HepG2 (cell line): ENCODE data around the gene HNRNPA2B1. TPM values are rescaled to one million over a fixed set of nuclear protein-coding genes. Genes with fewer than 3 reads are reported as not detected.

ENCODE experiments used
- ATAC-seq: fragments of 200-7000 bp; cut with Tn5 transposase; 3 replicates; pipeline ENCODE4 v1.9.1; 2020; ENCODE audit warnings: mild to moderate bottlenecking, moderate library complexity
- BruUV-seq: library from RNA; stranded (reverse); fragments of 400-500 nt; replicated peaks from 2 replicates; lab custom pipeline; 2021; lab: Mats Ljungman, UMichigan
- CTCF ChIA-PET: fragments of 300-600 bp; formaldehyde crosslinking; extraction: SDS; loops from one replicate; lab custom pipeline; 2021; ENCODE audit warnings: low total read pairs, inconsistent platforms, low intra/inter-chr PET ratio; lab: Yijun Ruan, JAX
- POLR2A ChIA-PET: fragments of 350-600 bp; sonication (Branson Sonifier 250); formaldehyde crosslinking; loops from one replicate; lab custom pipeline; 2020; ENCODE audit warnings: antibody characterized with exemption, inconsistent platforms; lab: Yijun Ruan, JAX
- DNase-seq: peaks from one replicate; pipeline ENCODE4 v3.0.0-alpha.2; 2015; ENCODE audit warnings: low spot score
- FAIRE-seq: peaks from 3 replicates; lab custom pipeline; 2011; peaks lifted over from hg19 to GRCh38; lab: Jason Lieb, UNC
- H2AFZ ChIP-seq: one replicate; pipeline ENCODE4 v1.6.1; 2011; ENCODE audit warnings: low read length, inconsistent platforms
- H3K27ac ChIP-seq: fragments of 300-600 bp; 3 replicates; pipeline ENCODE4 v1.8.0; 2011; ENCODE audit warnings: mixed run types, mild to moderate bottlenecking, mixed read lengths, low read length, inconsistent platforms; ENCODE audit not compliant: insufficient read depth; ENCODE audit errors: extremely low read length
- H3K27me3 ChIP-seq, 2 experiments: fragments of 200-600 bp in 1 of 2; 2 replicates in 1 of 2; 3 replicates in 1 of 2; pipeline versions ENCODE4 v1.6.0 to v1.8.0; 2011; ENCODE audit warnings: low read length in 2 of 2, mild to moderate bottlenecking in 2 of 2, moderate library complexity in 2 of 2, inconsistent platforms in 1 of 2; ENCODE audit not compliant: insufficient read depth in 2 of 2, control insufficient read depth in 1 of 2
- H3K36me3 ChIP-seq, 2 experiments: fragments of 200-600 bp in 1 of 2; replicated peaks in 1 of 2; 2 replicates in 1 of 2; 3 replicates in 1 of 2; pipeline versions ENCODE4 v1.5.1 to v1.8.0; 2011; ENCODE audit warnings: low read length in 2 of 2, inconsistent platforms in 1 of 2; ENCODE audit not compliant: insufficient read depth in 2 of 2, control insufficient read depth in 1 of 2
- H3K4me1 ChIP-seq: 2 replicates; pipeline ENCODE4 v1.5.1; 2012; ENCODE audit warnings: low read length, inconsistent platforms; ENCODE audit not compliant: insufficient read depth
- H3K4me2 ChIP-seq: 2 replicates; pipeline ENCODE4 v1.6.0; 2011; ENCODE audit warnings: low read depth, low read length, inconsistent platforms
- H3K4me3 ChIP-seq, 3 experiments: fragments of 200-600 bp in 1 of 3; sonication (generic), shearing (Covaris generic) in 1 of 3; replicated peaks in 1 of 3; 2 replicates each; pipeline ENCODE4 v1.5.1; 2011 to 2016; ENCODE audit warnings: low read length in 3 of 3, inconsistent platforms in 2 of 3, low read depth in 2 of 3, mild to moderate bottlenecking in 2 of 3, control low read depth in 1 of 3, mixed read lengths in 1 of 3; ENCODE audit not compliant: insufficient read depth in 1 of 3
- H3K79me2 ChIP-seq: one replicate; pipeline ENCODE4 v1.6.1; 2011; ENCODE audit warnings: low read length, inconsistent platforms; ENCODE audit not compliant: insufficient read depth
- H3K9ac ChIP-seq: 2 replicates; pipeline ENCODE4 v1.6.0; 2011; ENCODE audit warnings: mild to moderate bottlenecking, low read depth, low read length, inconsistent platforms; ENCODE audit not compliant: insufficient read depth
- H3K9me3 ChIP-seq: 2 replicates; pipeline ENCODE4 v1.5.1; 2012; ENCODE audit warnings: mild to moderate bottlenecking, low read length
- H4K20me1 ChIP-seq: 2 replicates; pipeline ENCODE4 v1.6.0; 2011; ENCODE audit warnings: inconsistent platforms, mild to moderate bottlenecking, low read length, moderate library complexity; ENCODE audit not compliant: insufficient read depth
- CBX2 ChIP-seq, 2 experiments: fragments of 200-600 bp in 1 of 2; sonication (generic); formaldehyde crosslinking in 1 of 2; IDR thresholded peaks; 2 replicates each; pipeline versions ENCODE4 v1.7.0 to v1.8.1; 2018 to 2022; ENCODE audit warnings: low read depth in 2 of 2, low read length in 1 of 2, mild to moderate bottlenecking in 1 of 2, missing genetic modification reagents in 1 of 2
- CEBPG ChIP-seq: IDR thresholded peaks from 2 replicates; pipeline ENCODE4 v1.6.1; 2016
- EEA1 ChIP-seq: sonication (generic); formaldehyde crosslinking; IDR thresholded peaks from 2 replicates; pipeline ENCODE4 v1.5.1; 2020; ENCODE audit warnings: mild to moderate bottlenecking, missing genetic modification reagents, borderline replicate concordance
- FOXA1 ChIP-seq, 2 experiments: fragments of 450-650 bp in 1 of 2; sonication (generic) in 1 of 2; formaldehyde crosslinking in 1 of 2; IDR thresholded peaks; 2 replicates each; pipeline versions ENCODE4 v1.4.0 to v1.6.1; 2016 to 2020; ENCODE audit warnings: missing genetic modification reagents in 1 of 2
- MBD4 ChIP-seq: IDR thresholded peaks from 2 replicates; pipeline ENCODE4 v1.6.1; 2012; ENCODE audit warnings: low read length, inconsistent platforms, borderline replicate concordance
- MED13 ChIP-seq: sonication (generic); formaldehyde crosslinking; IDR thresholded peaks from 2 replicates; pipeline ENCODE4 v1.5.0; 2020; ENCODE audit warnings: missing genetic modification reagents
- MZF1 ChIP-seq: sonication (generic); formaldehyde crosslinking; IDR thresholded peaks from 2 replicates; pipeline ENCODE4 v1.8.1; 2023; ENCODE audit warnings: mild to moderate bottlenecking, missing genetic modification reagents, borderline replicate concordance
- PAF1 ChIP-seq: IDR thresholded peaks from 2 replicates; pipeline ENCODE4 v1.6.1; 2016; ENCODE audit warnings: missing genetic modification reagents, missing compliant biosample characterization
- POLR2A ChIP-seq, 2 experiments: IDR thresholded peaks; 2 replicates each; pipeline ENCODE4 v1.6.1; 2011; ENCODE audit warnings: low read depth in 2 of 2, low read length in 2 of 2, mild to moderate bottlenecking in 1 of 2, moderate library complexity in 1 of 2; ENCODE audit not compliant: insufficient read depth in 1 of 2
- POLR2AphosphoS2 ChIP-seq: IDR thresholded peaks from 2 replicates; pipeline ENCODE4 v1.6.1; 2011; ENCODE audit warnings: low read depth, low read length, improper control_type of control experiment
- ZBTB1 ChIP-seq: sonication (generic); formaldehyde crosslinking; IDR thresholded peaks from 2 replicates; pipeline ENCODE4 v1.4.0; 2020; ENCODE audit warnings: missing genetic modification reagents, borderline replicate concordance
- ZBTB8A ChIP-seq: sonication (generic); formaldehyde crosslinking; IDR thresholded peaks from 2 replicates; pipeline ENCODE4 v1.4.0; 2020; ENCODE audit warnings: mild to moderate bottlenecking, low read depth, missing genetic modification reagents, borderline replicate concordance
- ZNF124 ChIP-seq: sonication (generic); formaldehyde crosslinking; IDR thresholded peaks from 2 replicates; pipeline ENCODE4 v1.4.0; 2020; ENCODE audit warnings: missing genetic modification reagents
- ZNF781 ChIP-seq: sonication (generic); formaldehyde crosslinking; IDR thresholded peaks from 2 replicates; pipeline ENCODE4 v1.5.1; 2020; ENCODE audit warnings: borderline replicate concordance, mild to moderate bottlenecking, missing genetic modification reagents; ENCODE audit errors: not compliant biosample characterization
- WGBS: methylation state at CpG from one replicate; pipeline ENCODE4 v1.1.6; 2017; ENCODE audit warnings: low lambda C conversion rate; 5-methylcytosine and 5-hydroxymethylcytosine counted together
- in situ Hi-C: cut with HindIII; loops from 2 replicates; pipeline ENCODE4 v1.10.0; 2017; ENCODE audit warnings: low pct_unique_long_range_greater_than_20kb; ENCODE audit not compliant: extremely low pct_ligation_motif_present
- intact Hi-C: fragments of 100-400 bp; cut with micrococcal nuclease; formaldehyde crosslinking; loops from one replicate; pipeline ENCODE4 v1.10.0; 2022; ENCODE audit not compliant: unreplicated experiment
- polyA plus RNA-seq, 8 experiments: library from polyadenylated mRNA; depleted of rRNA in 3 of 8; stranded (reverse) in 7 of 8; unstranded in 1 of 8; fragments of >200 nt; fragmentation: Illumina TruSeq in 4 of 8; extraction: Trizol in 4 of 8; gene quantifications; 2 replicates each; pipeline versions ENCODE4 v1.2.1 to v1.2.3, GENCODE V29; 2011 to 2016; ENCODE audit warnings: low read depth in 4 of 8, missing spikeins in 1 of 8, mixed read lengths in 1 of 8; ENCODE audit not compliant: insufficient read depth in 1 of 8
- total RNA-seq, 5 experiments: library from RNA; depleted of rRNA; stranded (reverse); fragments of >200 nt; fragmentation: Illumina TruSeq; extraction: Trizol; gene quantifications; 2 replicates each; pipeline ENCODE4 v1.2.3, GENCODE V29; 2016; ENCODE audit warnings: low read depth in 1 of 5
- TF ChIP-seq, protein P1 (sequence below), 2 experiments: fragments of 450-650 bp in 1 of 2; sonication (generic) in 1 of 2; formaldehyde crosslinking; IDR thresholded peaks; 2 replicates each; pipeline versions ENCODE4 v1.5.0 to v1.8.0; 2020 to 2022; ENCODE audit warnings: mild to moderate bottlenecking in 1 of 2, missing genetic modification reagents in 1 of 2
- TF ChIP-seq, protein P2 (sequence below): sonication (generic); formaldehyde crosslinking; IDR thresholded peaks from 2 replicates; pipeline ENCODE4 v1.4.0; 2020; ENCODE audit warnings: missing genetic modification reagents, borderline replicate concordance
- TF ChIP-seq, protein P3 (sequence below): sonication (generic); formaldehyde crosslinking; conservative IDR thresholded peaks from 2 replicates; pipeline ENCODE4 v1.8.1; 2023; ENCODE audit warnings: missing genetic modification reagents

The HNRNPA2B1 gene
- total and polyA plus RNA-seq, 2 of the 13 experiments (the other 11 are each of a cell fraction or from before 2014, with no cell fraction given): 193 to 412 TPM

- Histone ChIP-seq H3K9me3 (no peaks in the 10 kb centered on the region), H3K36me3 (peaks cover 6 to 28% of the 10 kb centered on the region in 2 experiments), H2AFZ (no peak overlapping the region), H3K4me2 (no peak overlapping the region), H4K20me1 (peaks cover 62% of the 10 kb centered on the region), H3K27ac (no peak overlapping the region), H3K79me2 (peaks cover 2% of the 10 kb centered on the region), H3K27me3 (no peaks in the 10 kb centered on the region), H3K4me3 (no peak overlapping the region), H3K4me1 (peaks cover 20% of the 10 kb centered on the region), H3K9ac (no peak overlapping the region)
- FAIRE-seq: no peak
- WGBS: 95% methylated on average over 11 of the region's 11 CpGs
- intact Hi-C loops (no loop called here), in situ Hi-C loops (loop anchor here (10.0 kb wide), 1 partner anchor 93 kb away; no protein-coding TSS in a partner anchor)
- ChIA-PET POLR2A (interaction anchor here (1.9 to 3.4 kb wide), 5 partner anchors 12 to 36 kb away, joined by 5 to 40 read pairs (median 12); partner anchors contain the start of genes CBX3, HNRNPA2B1 and NFE2L3), CTCF (no interaction called here)
- peak; percentile 2 for ATAC-seq
- no TSS peak for BruUV-seq
- DNase-seq: no peak
- TF ChIP-seq MED13: no peak
- TF ChIP-seq, protein P1, sequence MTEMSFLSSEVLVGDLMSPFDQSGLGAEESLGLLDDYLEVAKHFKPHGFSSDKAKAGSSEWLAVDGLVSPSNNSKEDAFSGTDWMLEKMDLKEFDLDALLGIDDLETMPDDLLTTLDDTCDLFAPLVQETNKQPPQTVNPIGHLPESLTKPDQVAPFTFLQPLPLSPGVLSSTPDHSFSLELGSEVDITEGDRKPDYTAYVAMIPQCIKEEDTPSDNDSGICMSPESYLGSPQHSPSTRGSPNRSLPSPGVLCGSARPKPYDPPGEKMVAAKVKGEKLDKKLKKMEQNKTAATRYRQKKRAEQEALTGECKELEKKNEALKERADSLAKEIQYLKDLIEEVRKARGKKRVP (CRISPR knock-in tag; IDR thresholded peaks at IDR 0.05): peak; percentile 50 to 55; a peak in 3 of 4 replicates
- peak; percentile 62 for TF ChIP-seq CEBPG (CRISPR knock-in tag)
- TF ChIP-seq POLR2AphosphoS2: peak; percentile 98
- peak; percentile 50 to 76 for TF ChIP-seq POLR2A (IDR thresholded peaks at IDR 0.05; ENCODE audit: insufficient read depth in 1 of 2, low read depth in 2 of 2, low read length in 2 of 2)
- TF ChIP-seq EEA1 (CRISPR knock-in tag): no peak
- TF ChIP-seq PAF1 (CRISPR knock-in tag): peak; percentile 84; the same call in 1 of the 2 replicates
- no peak for TF ChIP-seq CBX2 (IDR thresholded peaks at IDR 0.05; ENCODE audit: low read depth, low read length)
- no peak for TF ChIP-seq CBX2 (CRISPR knock-in tag; IDR thresholded peaks at IDR 0.05; ENCODE audit: low read depth)
- peak; percentile 40; the same call in 1 of the 2 replicates for TF ChIP-seq ZBTB8A (CRISPR knock-in tag)
- TF ChIP-seq, protein P2, sequence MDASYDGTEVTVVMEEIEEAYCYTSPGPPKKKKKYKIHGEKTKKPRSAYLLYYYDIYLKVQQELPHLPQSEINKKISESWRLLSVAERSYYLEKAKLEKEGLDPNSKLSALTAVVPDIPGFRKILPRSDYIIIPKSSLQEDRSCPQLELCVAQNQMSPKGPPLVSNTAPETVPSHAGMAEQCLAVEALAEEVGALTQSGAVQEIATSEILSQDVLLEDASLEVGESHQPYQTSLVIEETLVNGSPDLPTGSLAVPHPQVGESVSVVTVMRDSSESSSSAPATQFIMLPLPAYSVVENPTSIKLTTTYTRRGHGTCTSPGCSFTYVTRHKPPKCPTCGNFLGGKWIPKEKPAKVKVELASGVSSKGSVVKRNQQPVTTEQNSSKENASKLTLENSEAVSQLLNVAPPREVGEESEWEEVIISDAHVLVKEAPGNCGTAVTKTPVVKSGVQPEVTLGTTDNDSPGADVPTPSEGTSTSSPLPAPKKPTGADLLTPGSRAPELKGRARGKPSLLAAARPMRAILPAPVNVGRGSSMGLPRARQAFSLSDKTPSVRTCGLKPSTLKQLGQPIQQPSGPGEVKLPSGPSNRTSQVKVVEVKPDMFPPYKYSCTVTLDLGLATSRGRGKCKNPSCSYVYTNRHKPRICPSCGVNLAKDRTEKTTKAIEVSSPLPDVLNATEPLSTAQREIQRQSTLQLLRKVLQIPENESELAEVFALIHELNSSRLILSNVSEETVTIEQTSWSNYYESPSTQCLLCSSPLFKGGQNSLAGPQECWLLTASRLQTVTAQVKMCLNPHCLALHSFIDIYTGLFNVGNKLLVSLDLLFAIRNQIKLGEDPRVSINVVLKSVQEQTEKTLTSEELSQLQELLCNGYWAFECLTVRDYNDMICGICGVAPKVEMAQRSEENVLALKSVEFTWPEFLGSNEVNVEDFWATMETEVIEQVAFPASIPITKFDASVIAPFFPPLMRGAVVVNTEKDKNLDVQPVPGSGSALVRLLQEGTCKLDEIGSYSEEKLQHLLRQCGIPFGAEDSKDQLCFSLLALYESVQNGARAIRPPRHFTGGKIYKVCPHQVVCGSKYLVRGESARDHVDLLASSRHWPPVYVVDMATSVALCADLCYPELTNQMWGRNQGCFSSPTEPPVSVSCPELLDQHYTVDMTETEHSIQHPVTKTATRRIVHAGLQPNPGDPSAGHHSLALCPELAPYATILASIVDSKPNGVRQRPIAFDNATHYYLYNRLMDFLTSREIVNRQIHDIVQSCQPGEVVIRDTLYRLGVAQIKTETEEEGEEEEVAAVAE (CRISPR knock-in tag): no peak
- TF ChIP-seq MZF1 (CRISPR knock-in tag): no peak
- no peak for TF ChIP-seq ZNF124 (CRISPR knock-in tag)
- TF ChIP-seq, protein P3, sequence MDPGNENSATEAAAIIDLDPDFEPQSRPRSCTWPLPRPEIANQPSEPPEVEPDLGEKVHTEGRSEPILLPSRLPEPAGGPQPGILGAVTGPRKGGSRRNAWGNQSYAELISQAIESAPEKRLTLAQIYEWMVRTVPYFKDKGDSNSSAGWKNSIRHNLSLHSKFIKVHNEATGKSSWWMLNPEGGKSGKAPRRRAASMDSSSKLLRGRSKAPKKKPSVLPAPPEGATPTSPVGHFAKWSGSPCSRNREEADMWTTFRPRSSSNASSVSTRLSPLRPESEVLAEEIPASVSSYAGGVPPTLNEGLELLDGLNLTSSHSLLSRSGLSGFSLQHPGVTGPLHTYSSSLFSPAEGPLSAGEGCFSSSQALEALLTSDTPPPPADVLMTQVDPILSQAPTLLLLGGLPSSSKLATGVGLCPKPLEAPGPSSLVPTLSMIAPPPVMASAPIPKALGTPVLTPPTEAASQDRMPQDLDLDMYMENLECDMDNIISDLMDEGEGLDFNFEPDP (CRISPR knock-in tag): no peak
- no peak for TF ChIP-seq ZNF781 (CRISPR knock-in tag)
- no peak for TF ChIP-seq ZBTB1 (CRISPR knock-in tag)
- TF ChIP-seq MBD4: peak; percentile 64
- no peak for TF ChIP-seq FOXA1 (IDR thresholded peaks at IDR 0.05)
- TF ChIP-seq FOXA1 (CRISPR knock-in tag; IDR thresholded peaks at IDR 0.05): no peak
Measured at GRCh38 chr7:26187380-26188205, 13.0 kb downstream of the HNRNPA2B1 start.
